NT2/D1 (cell line): ENCODE measurements around the gene HIPK3.

ENCODE experiments used
- SUZ12 ChIP-seq: IDR thresholded peaks from 2 replicates; pipeline ENCODE4 v1.6.1; 2011; ENCODE audit not compliant: insufficient read length, insufficient read depth; ENCODE audit errors: extremely low read depth
- YY1 ChIP-seq: IDR thresholded peaks from 2 replicates; pipeline ENCODE4 v1.6.1; 2011; ENCODE audit not compliant: insufficient read length, insufficient read depth
- ZNF274 ChIP-seq: IDR thresholded peaks from 2 replicates; pipeline ENCODE4 v1.6.1; 2011; ENCODE audit warnings: mild to moderate bottlenecking, low read depth, low read length

DNA sequence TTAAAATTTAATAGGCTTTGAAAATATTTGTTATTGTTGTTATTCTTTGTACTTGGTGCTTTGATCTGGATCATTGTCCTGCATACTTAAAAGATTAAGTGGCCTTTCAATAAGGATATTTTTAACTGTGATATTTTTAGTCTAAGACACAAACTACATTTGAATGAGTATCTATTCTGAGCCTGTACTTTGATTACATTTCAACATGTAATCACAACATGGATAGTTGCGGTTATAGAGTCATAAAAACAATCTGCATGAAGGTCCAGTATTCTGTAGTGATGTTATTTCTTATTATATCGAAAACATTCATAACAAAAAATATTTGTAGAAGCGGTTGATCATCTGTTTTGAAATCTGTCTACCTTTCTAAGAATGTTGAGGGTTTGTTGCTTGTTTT, 58.6 kb downstream of the HIPK3 start:
- TF ChIP-seq YY1 (no peak), ZNF274 (no peak), SUZ12 (no peak)
